H9 (cell line): ENCODE data around the gene GALNT7. TPM values are rescaled to one million over a fixed set of nuclear protein-coding genes. Genes with fewer than 3 reads are reported as not detected.

ENCODE experiments used
- DNase-seq: peaks from one replicate; pipeline ENCODE4 v3.0.0-alpha.2; 2017
- H2AFZ ChIP-seq: one replicate; pipeline ENCODE4 v1.6.1; 2013; ENCODE audit warnings: mild to moderate bottlenecking, low read length, control low read depth, moderate library complexity
- H2AK5ac ChIP-seq: 2 replicates; pipeline ENCODE4 v1.6.1; 2013; ENCODE audit warnings: low read length, control low read depth, mixed read lengths; ENCODE audit not compliant: insufficient read length
- H2BK120ac ChIP-seq: one replicate; pipeline ENCODE4 v1.6.1; 2013; ENCODE audit warnings: low read depth, mild to moderate bottlenecking, low read length, control low read depth, inconsistent platforms; ENCODE audit not compliant: poor library complexity, severe bottlenecking
- H2BK12ac ChIP-seq: 2 replicates; pipeline ENCODE4 v1.6.1; 2013; ENCODE audit warnings: low read length, control low read depth, mixed read lengths, low read depth; ENCODE audit not compliant: insufficient read length
- H2BK15ac ChIP-seq: 2 replicates; pipeline ENCODE4 v1.6.1; 2013; ENCODE audit warnings: low read depth, low read length, control low read depth
- H2BK20ac ChIP-seq: one replicate; pipeline ENCODE4 v1.6.1; 2013; ENCODE audit warnings: low read depth, mild to moderate bottlenecking, low read length, control low read depth, inconsistent platforms; ENCODE audit not compliant: poor library complexity, severe bottlenecking
- H2BK5ac ChIP-seq: 2 replicates; pipeline ENCODE4 v1.6.1; 2013; ENCODE audit warnings: low read length, control low read depth, mixed read lengths; ENCODE audit not compliant: insufficient read length
- H3K14ac ChIP-seq: 2 replicates; pipeline ENCODE4 v1.6.1; 2013; ENCODE audit warnings: low read length, control low read depth; ENCODE audit not compliant: insufficient read depth
- H3K18ac ChIP-seq: 2 replicates; pipeline ENCODE4 v1.6.1; 2013; ENCODE audit warnings: low read depth, mild to moderate bottlenecking, mixed read lengths, low read length, control low read depth; ENCODE audit not compliant: insufficient read length
- H3K23ac ChIP-seq: 2 replicates; pipeline ENCODE4 v1.6.1; 2013; ENCODE audit warnings: low read length, control low read depth, mixed read lengths, low read depth; ENCODE audit not compliant: insufficient read length
- H3K23me2 ChIP-seq: 2 replicates; pipeline ENCODE4 v1.6.1; 2013; ENCODE audit warnings: low read depth, mild to moderate bottlenecking, mixed read lengths, low read length, control low read depth; ENCODE audit not compliant: insufficient read length, poor library complexity, severe bottlenecking
- H3K27ac ChIP-seq: 2 replicates; pipeline ENCODE4 v1.5.1; 2013; ENCODE audit warnings: low read length, control low read depth, mixed read lengths, low read depth; ENCODE audit not compliant: insufficient read length
- H3K27me3 ChIP-seq: 2 replicates; pipeline ENCODE4 v1.6.1; 2013; ENCODE audit warnings: low read length, control low read depth, inconsistent platforms; ENCODE audit not compliant: insufficient read depth
- H3K4ac ChIP-seq: 2 replicates; pipeline ENCODE4 v1.6.1; 2013; ENCODE audit warnings: low read depth, mild to moderate bottlenecking, control low read depth, inconsistent platforms, low read length, moderate library complexity
- H3K4me1 ChIP-seq: 2 replicates; pipeline ENCODE4 v1.6.1; 2013; ENCODE audit warnings: low read length, control low read depth, inconsistent platforms; ENCODE audit not compliant: insufficient read depth
- H3K4me2 ChIP-seq: 2 replicates; pipeline ENCODE4 v1.6.1; 2013; ENCODE audit warnings: low read length, control low read depth, mixed read lengths; ENCODE audit not compliant: insufficient read length, insufficient read depth
- H3K56ac ChIP-seq: 2 replicates; pipeline ENCODE4 v1.6.1; 2013; ENCODE audit warnings: low read depth, mild to moderate bottlenecking, mixed read lengths, low read length, control low read depth; ENCODE audit not compliant: insufficient read length
- H3K79me1 ChIP-seq: 2 replicates; pipeline ENCODE4 v1.6.1; 2013; ENCODE audit warnings: low read depth, mild to moderate bottlenecking, moderate library complexity, low read length, control low read depth, inconsistent platforms; ENCODE audit not compliant: insufficient read depth, poor library complexity, severe bottlenecking
- H3K79me2 ChIP-seq: 2 replicates; pipeline ENCODE4 v1.6.1; 2013; ENCODE audit warnings: low read length, control low read depth, inconsistent platforms; ENCODE audit not compliant: insufficient read depth
- H3K9ac ChIP-seq: 2 replicates; pipeline ENCODE4 v1.6.1; 2013; ENCODE audit warnings: low read length, control low read depth, mixed read lengths; ENCODE audit not compliant: insufficient read length; ENCODE audit errors: extremely low read depth
- H3K9me3 ChIP-seq: one replicate; pipeline ENCODE4 v1.6.1; 2013; ENCODE audit warnings: low read depth, low read length, inconsistent platforms; ENCODE audit not compliant: control insufficient read depth
- H3T11ph ChIP-seq: one replicate; pipeline ENCODE4 v1.6.1; 2013; ENCODE audit warnings: mild to moderate bottlenecking, low read length, control low read depth, inconsistent platforms
- H4K20me1 ChIP-seq: one replicate; pipeline ENCODE4 v1.6.1; 2013; ENCODE audit not compliant: control insufficient read depth, insufficient read length, insufficient read depth
- H4K5ac ChIP-seq: 2 replicates; pipeline ENCODE4 v1.6.1; 2013; ENCODE audit warnings: low read depth, mild to moderate bottlenecking, mixed read lengths, low read length, control low read depth; ENCODE audit not compliant: insufficient read length
- H4K8ac ChIP-seq: replicated peaks from 2 replicates; pipeline ENCODE4 v1.6.1; 2013; ENCODE audit warnings: low read length, control low read depth, mixed read lengths, low read depth; ENCODE audit not compliant: insufficient read length
- H4K91ac ChIP-seq: 2 replicates; pipeline ENCODE4 v1.6.1; 2013; ENCODE audit warnings: low read depth, mild to moderate bottlenecking, moderate library complexity, mixed read lengths, low read length, control low read depth; ENCODE audit not compliant: insufficient read length
- H3K27ac Mint-ChIP-seq, 3 experiments: 2 replicates in 2 of 3; 3 replicates in 1 of 3; pipeline ENCODE4 v1.8.0; 2020 to 2021; ENCODE audit warnings: mixed read lengths in 3 of 3, mild to moderate bottlenecking in 1 of 3, moderate library complexity in 1 of 3
- H3K27me3 Mint-ChIP-seq: 2 replicates; pipeline ENCODE4 v1.8.0; 2021; ENCODE audit warnings: low read depth, mild to moderate bottlenecking, moderate library complexity, mixed read lengths
- H3K36me3 Mint-ChIP-seq, 3 experiments: 2 replicates in 2 of 3; 3 replicates in 1 of 3; pipeline ENCODE4 v1.8.0; 2020 to 2021; ENCODE audit warnings: low read depth in 3 of 3, mixed read lengths in 3 of 3; ENCODE audit not compliant: insufficient read depth in 1 of 3
- H3K4me1 Mint-ChIP-seq, 2 experiments: 2 replicates each; pipeline ENCODE4 v1.8.0; 2020; ENCODE audit warnings: mixed read lengths in 2 of 2
- H3K4me3 Mint-ChIP-seq, 2 experiments: 2 replicates in 1 of 2; 3 replicates in 1 of 2; pipeline ENCODE4 v1.8.0; 2020 to 2021; ENCODE audit warnings: mild to moderate bottlenecking in 2 of 2, mixed read lengths in 2 of 2, moderate library complexity in 1 of 2
- H3K9me3 Mint-ChIP-seq, 2 experiments: 2 replicates in 1 of 2; 3 replicates in 1 of 2; pipeline ENCODE4 v1.8.0; 2020; ENCODE audit warnings: mild to moderate bottlenecking in 2 of 2, mixed read lengths in 2 of 2, moderate library complexity in 1 of 2
- WGBS: extraction: QIAGEN DNeasy Blood & Tissue Kit; methylation state at CpG from one replicate; pipeline ENCODE4 v1.1.7; 2013; ENCODE audit warnings: missing lambda C conversion rate, low lambda C conversion rate, mixed read lengths; ENCODE audit not compliant: insufficient read length; ENCODE audit errors: extremely low coverage; 5-methylcytosine and 5-hydroxymethylcytosine counted together
- total RNA-seq: library from RNA; stranded (reverse); gene quantifications from 2 replicates; pipeline ENCODE4 v1.2.1, GENCODE V29; 2021
- TF ChIP-seq, protein P1 (sequence below): fragments of 200-600 bp; sonication (generic); conservative IDR thresholded peaks from 3 replicates; pipeline ENCODE4 v1.8.0; 2021; ENCODE audit warnings: antibody characterized with exemption, mild to moderate bottlenecking

GALNT7 gene
- total RNA-seq, 1 experiment from 2014 or later = 57.3 TPM

DNA sequence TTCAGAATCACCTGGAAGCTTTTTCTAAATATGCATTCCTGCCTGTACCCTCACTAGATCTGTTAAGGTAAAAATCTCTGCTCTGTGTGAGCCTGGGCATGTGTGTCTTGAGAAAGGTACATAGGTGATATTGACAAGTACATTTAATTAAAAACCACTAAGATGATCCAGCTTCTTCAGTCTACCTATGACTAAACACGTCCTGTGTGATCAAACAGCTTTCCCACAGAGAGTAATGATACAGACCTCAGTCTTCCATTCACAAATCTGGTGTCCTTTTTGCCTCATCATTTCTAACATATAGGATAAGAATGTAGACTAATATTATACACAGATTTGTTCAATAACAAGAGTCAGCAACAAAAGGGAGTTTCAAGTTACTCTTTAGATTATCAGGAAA is 42.6 kb downstream of the GALNT7 start:
- Mint-ChIP-seq H3K9me3 (no peaks in the 10 kb centered on the region), H3K27ac (no peak overlapping the region; a peak in 1 of 7 replicates), H3K4me1 (peaks cover 44 to 65% of the 10 kb centered on the region in 2 experiments), H3K36me3 (peaks cover 2 to 4% (median 3%) of the 10 kb centered on the region in 3 experiments; a peak in 4 of 7 replicates), H3K4me3 (no peak overlapping the region), H3K27me3 (no peaks in the 10 kb centered on the region)
- Histone ChIP-seq H3K79me2 (peaks cover 15% of the 10 kb centered on the region; the same call in 1 of the 2 replicates), H3K23me2 (no peaks in the 10 kb centered on the region), H2AK5ac (no peak overlapping the region), H2AFZ (no peak overlapping the region), H3K27ac (no peak overlapping the region), H3K56ac (no peak overlapping the region), H3K18ac (no peak overlapping the region), H2BK12ac (no peak overlapping the region), H2BK15ac (no peak overlapping the region), H3K4me1 (peaks cover 8% of the 10 kb centered on the region; the same call in 1 of the 2 replicates), H3K9me3 (no peaks in the 10 kb centered on the region), H3K4ac (no peak overlapping the region), H3K14ac (no peak overlapping the region), H3K27me3 (no peaks in the 10 kb centered on the region), H3K79me1 (no peaks in the 10 kb centered on the region), H4K91ac (no peak overlapping the region), H2BK20ac (no peak overlapping the region), H3K9ac (no peak overlapping the region), H4K8ac (no peak overlapping the region), H4K5ac (no peak overlapping the region), H3K23ac (no peak overlapping the region), H3T11ph (no peak overlapping the region), H3K4me2 (no peak overlapping the region), H4K20me1 (no peaks in the 10 kb centered on the region), H2BK120ac (no peak overlapping the region), H2BK5ac (no peak overlapping the region)
- WGBS = no CpG with 5 or more reads among the region's 1 CpG
- no peak for DNase-seq
- TF ChIP-seq, protein P1, sequence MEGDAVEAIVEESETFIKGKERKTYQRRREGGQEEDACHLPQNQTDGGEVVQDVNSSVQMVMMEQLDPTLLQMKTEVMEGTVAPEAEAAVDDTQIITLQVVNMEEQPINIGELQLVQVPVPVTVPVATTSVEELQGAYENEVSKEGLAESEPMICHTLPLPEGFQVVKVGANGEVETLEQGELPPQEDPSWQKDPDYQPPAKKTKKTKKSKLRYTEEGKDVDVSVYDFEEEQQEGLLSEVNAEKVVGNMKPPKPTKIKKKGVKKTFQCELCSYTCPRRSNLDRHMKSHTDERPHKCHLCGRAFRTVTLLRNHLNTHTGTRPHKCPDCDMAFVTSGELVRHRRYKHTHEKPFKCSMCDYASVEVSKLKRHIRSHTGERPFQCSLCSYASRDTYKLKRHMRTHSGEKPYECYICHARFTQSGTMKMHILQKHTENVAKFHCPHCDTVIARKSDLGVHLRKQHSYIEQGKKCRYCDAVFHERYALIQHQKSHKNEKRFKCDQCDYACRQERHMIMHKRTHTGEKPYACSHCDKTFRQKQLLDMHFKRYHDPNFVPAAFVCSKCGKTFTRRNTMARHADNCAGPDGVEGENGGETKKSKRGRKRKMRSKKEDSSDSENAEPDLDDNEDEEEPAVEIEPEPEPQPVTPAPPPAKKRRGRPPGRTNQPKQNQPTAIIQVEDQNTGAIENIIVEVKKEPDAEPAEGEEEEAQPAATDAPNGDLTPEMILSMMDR = no peak
